IMR-90 (cell line): ENCODE data around the gene RELN. TPM values are rescaled to one million over a fixed set of nuclear protein-coding genes. Genes with fewer than 3 reads are reported as not detected.

ENCODE experiments used
- ATAC-seq: fragments of 200-7000 bp; cut with Tn5 transposase; 2 replicates; pipeline ENCODE4 v1.9.1; 2020; ENCODE audit warnings: low read depth, mild to moderate bottlenecking, moderate library complexity
- BruUV-seq: library from RNA; stranded (reverse); fragments of 400-500 nt; replicated peaks from 2 replicates; lab custom pipeline; 2021; lab: Mats Ljungman, UMichigan
- CTCF ChIA-PET: fragments of 300-600 bp; formaldehyde crosslinking; extraction: SDS; loops from one replicate; lab custom pipeline; 2021; ENCODE audit warnings: antibody characterized with exemption; lab: Yijun Ruan, JAX
- POLR2A ChIA-PET: fragments of 300-600 bp; sonication (Branson Sonifier 250); formaldehyde crosslinking; loops from one replicate; lab custom pipeline; 2022; ENCODE audit warnings: antibody characterized with exemption; ENCODE audit not compliant: unreplicated experiment; lab: Charles Lee
- DNase-seq: peaks from one replicate; pipeline ENCODE4 v3.0.0; 2013
- H2AFZ ChIP-seq: replicated peaks from 2 replicates; pipeline ENCODE3; 2013; ENCODE audit warnings: low read length, mild to moderate bottlenecking; ENCODE audit not compliant: poor library complexity
- H2AK5ac ChIP-seq: 2 replicates; pipeline ENCODE4 v1.6.1; 2013; ENCODE audit warnings: low read depth, low read length, inconsistent platforms
- H2AK9ac ChIP-seq: replicated peaks from 2 replicates; pipeline ENCODE3; 2013; ENCODE audit warnings: mild to moderate bottlenecking, low read depth, low read length, moderate library complexity; ENCODE audit not compliant: poor library complexity
- H2BK120ac ChIP-seq: 2 replicates; pipeline ENCODE4 v1.6.1; 2013; ENCODE audit warnings: low read depth, low read length, inconsistent platforms
- H2BK15ac ChIP-seq: 3 replicates; pipeline ENCODE4 v1.6.1; 2013; ENCODE audit warnings: low read depth, low read length, inconsistent platforms
- H2BK20ac ChIP-seq: 2 replicates; pipeline ENCODE4 v1.6.1; 2013; ENCODE audit warnings: low read depth, mild to moderate bottlenecking, inconsistent platforms, low read length, moderate library complexity
- H2BK5ac ChIP-seq: 2 replicates; pipeline ENCODE4 v1.6.1; 2013; ENCODE audit warnings: mild to moderate bottlenecking, low read depth, low read length, inconsistent platforms; ENCODE audit not compliant: poor library complexity, severe bottlenecking
- H3K14ac ChIP-seq: replicated peaks from 2 replicates; pipeline ENCODE4 v1.6.1; 2013; ENCODE audit warnings: low read depth, low read length, inconsistent platforms
- H3K18ac ChIP-seq: 2 replicates; pipeline ENCODE4 v1.6.1; 2013; ENCODE audit warnings: low read depth, low read length, control low read depth
- H3K23ac ChIP-seq: 2 replicates; pipeline ENCODE4 v1.6.1; 2013; ENCODE audit warnings: low read depth, low read length, inconsistent platforms
- H3K27ac ChIP-seq: 2 replicates; pipeline ENCODE4 v1.5.1; 2013; ENCODE audit warnings: mild to moderate bottlenecking, control low read depth, low read length; ENCODE audit not compliant: insufficient read depth
- H3K27me3 ChIP-seq: 2 replicates; pipeline ENCODE4 v1.6.1; 2013; ENCODE audit warnings: low read length; ENCODE audit not compliant: control insufficient read depth, insufficient read depth
- H3K36me3 ChIP-seq: 2 replicates; pipeline ENCODE4 v1.6.1; 2013; ENCODE audit warnings: low read length, mixed read lengths; ENCODE audit not compliant: control insufficient read depth, insufficient read depth
- H3K4ac ChIP-seq: 2 replicates; pipeline ENCODE4 v1.6.1; 2013; ENCODE audit warnings: low read depth, low read length, inconsistent platforms
- H3K4me1 ChIP-seq: 2 replicates; pipeline ENCODE4 v1.6.1; 2013; ENCODE audit warnings: low read length, mixed read lengths; ENCODE audit not compliant: control insufficient read depth, insufficient read depth
- H3K4me2 ChIP-seq: 2 replicates; pipeline ENCODE4 v1.6.1; 2013; ENCODE audit warnings: low read depth, mild to moderate bottlenecking, control low read depth, low read length, moderate library complexity
- H3K4me3 ChIP-seq: 2 replicates; pipeline ENCODE4 v1.5.1; 2013; ENCODE audit warnings: low read depth, mild to moderate bottlenecking, control low read depth, low read length, moderate library complexity; ENCODE audit not compliant: insufficient read depth
- H3K56ac ChIP-seq: 2 replicates; pipeline ENCODE4 v1.6.1; 2013; ENCODE audit warnings: low read length, inconsistent platforms; ENCODE audit not compliant: insufficient read depth; ENCODE audit errors: extremely low read depth
- H3K79me1 ChIP-seq, 2 experiments: 2 replicates each; pipeline ENCODE4 v1.6.1; 2013; ENCODE audit warnings: low read length in 2 of 2, inconsistent platforms in 1 of 2, low read depth in 1 of 2
- H3K9ac ChIP-seq: 2 replicates; pipeline ENCODE4 v1.6.1; 2013; ENCODE audit warnings: low read depth, low read length, control low read depth
- H3K9me1 ChIP-seq: 2 replicates; pipeline ENCODE4 v1.6.1; 2013; ENCODE audit warnings: low read length, inconsistent platforms; ENCODE audit not compliant: insufficient read depth
- H3K9me3 ChIP-seq: 2 replicates; pipeline ENCODE4 v1.6.1; 2013; ENCODE audit warnings: low read length; ENCODE audit not compliant: control insufficient read depth, insufficient read depth
- H4K20me1 ChIP-seq: 2 replicates; pipeline ENCODE4 v1.6.1; 2013; ENCODE audit warnings: low read length, inconsistent platforms; ENCODE audit not compliant: insufficient read depth
- H4K5ac ChIP-seq: 2 replicates; pipeline ENCODE4 v1.6.1; 2013; ENCODE audit warnings: mild to moderate bottlenecking, low read depth, low read length, control low read depth
- H4K8ac ChIP-seq, 2 experiments: 2 replicates each; pipeline ENCODE4 v1.6.1; 2013; ENCODE audit warnings: low read depth in 2 of 2, low read length in 2 of 2, control low read depth in 1 of 2, inconsistent platforms in 1 of 2
- H4K91ac ChIP-seq: 2 replicates; pipeline ENCODE4 v1.6.1; 2013; ENCODE audit warnings: low read depth, low read length, inconsistent platforms; ENCODE audit not compliant: insufficient read depth
- BHLHE40 ChIP-seq: fragments of 150-350 bp; IDR thresholded peaks from 2 replicates; pipeline ENCODE4 v1.6.1; 2016; ENCODE audit warnings: mild to moderate bottlenecking, low read depth, low read length
- CEBPB ChIP-seq: IDR thresholded peaks from 2 replicates; pipeline ENCODE4 v1.6.1; 2012; ENCODE audit warnings: low read depth, low read length, improper control_type of control experiment
- NFE2L2 ChIP-seq: fragments of 150-350 bp; IDR thresholded peaks from 2 replicates; pipeline ENCODE4 v1.6.1; 2016; ENCODE audit warnings: low read depth, mild to moderate bottlenecking, low read length
- SMC3 ChIP-seq: fragments of 150-350 bp; IDR thresholded peaks from 2 replicates; pipeline ENCODE4 v1.6.1; 2016; ENCODE audit warnings: low read depth, mild to moderate bottlenecking, antibody characterized with exemption, low read length, moderate library complexity
- WGBS, 2 experiments: methylation state at CpG; one replicate each; pipeline versions ENCODE4 v1.1.5 to v1.1.7; 2013; ENCODE audit warnings: missing lambda C conversion rate in 2 of 2; ENCODE audit not compliant: insufficient read length in 1 of 2; ENCODE audit errors: extremely low coverage in 2 of 2; 5-methylcytosine and 5-hydroxymethylcytosine counted together
- dilution Hi-C: fragments of 300-500 bp; cut with HindIII; formaldehyde crosslinking; loops from one replicate; pipeline ENCODE4 v1.14.3; 2018; ENCODE audit warnings: low sequenced_read_pairs; ENCODE audit not compliant: unreplicated experiment
- in situ Hi-C: fragments of 300-500 bp; cut with MboI; formaldehyde crosslinking; loops from 3 replicates; pipeline ENCODE4 v1.14.3; 2019; ENCODE audit warnings: low sequenced_read_pairs, inconsistent platforms, mixed read lengths
- intact Hi-C: fragments of 100-400 bp; cut with micrococcal nuclease; formaldehyde crosslinking; loops from 2 replicates; pipeline ENCODE4 v1.10.0; 2022
- polyA plus RNA-seq, 3 experiments: library from polyadenylated mRNA; depleted of rRNA; stranded (reverse); fragments of >200 nt; gene quantifications; 2 replicates each; pipeline ENCODE4 v1.2.3, GENCODE V29; 2012; ENCODE audit warnings: low replicate concordance in 1 of 3
- total RNA-seq: library from RNA; depleted of rRNA; stranded (reverse); fragments of >200 nt; gene quantifications from 2 replicates; pipeline ENCODE4 v1.2.3, GENCODE V29; 2012

RELN gene
- total and polyA plus RNA-seq, 2 of the 4 experiments (the other 2 are of a cell fraction), result 14.7 to 23.7 TPM

GRCh38 chr7:103651593-103652377 is 337.7 kb downstream of the RELN start:
- no peak overlapping the region for H2BK5ac ChIP-seq
- BruUV-seq, result no TSS peak
- H3K9ac ChIP-seq, result no peak overlapping the region
- H4K5ac ChIP-seq, result no peak overlapping the region
- DNase-seq (no peak), ATAC-seq (no peak)
- dilution Hi-C loops, result no loop called here
- POLR2A ChIA-PET, result interaction anchor here (0.6 kb wide), 1 partner anchor 28 kb away, joined by 4 read pairs; no protein-coding TSS in a partner anchor
- H4K20me1 ChIP-seq, result no peaks in the 10 kb centered on the region
- no peak overlapping the region for H3K4me2 ChIP-seq
- in situ Hi-C loops, result no loop called here
- TF ChIP-seq SMC3 (no peak), CEBPB (no peak), NFE2L2 (no peak), BHLHE40 (no peak)
- no peaks in the 10 kb centered on the region for H3K27me3 ChIP-seq
- no peaks in the 10 kb centered on the region for H3K79me1 ChIP-seq
- H3K9me1 ChIP-seq, result no peaks in the 10 kb centered on the region
- H3K27ac ChIP-seq, result no peak overlapping the region
- CTCF ChIA-PET, result no interaction called here
- H2BK120ac ChIP-seq, result no peak overlapping the region
- no peak overlapping the region for H2BK20ac ChIP-seq
- H2AK5ac ChIP-seq, result no peak overlapping the region
- H3K14ac ChIP-seq, result no peak overlapping the region
- WGBS, 2 experiments, result no CpG with 5 or more reads among the region's 3 CpGs
- no peak overlapping the region for H2AK9ac ChIP-seq
- H3K4ac ChIP-seq, result no peak overlapping the region
- 0 out of 2 replicates have a peak, but pooled peaks cover 2% of the 10 kb centered on the region for H3K36me3 ChIP-seq
- no peak overlapping the region for H4K8ac ChIP-seq
- H3K23ac ChIP-seq, result no peak overlapping the region
- intact Hi-C loops, result no loop called here
- H3K4me1 ChIP-seq, result no peaks in the 10 kb centered on the region
- H3K4me3 ChIP-seq, result no peak overlapping the region
- peak overlapping the region; percentile 26; the same call in 1 of the 2 replicates for H3K18ac ChIP-seq
- H4K91ac ChIP-seq, result no peak overlapping the region
- no peak overlapping the region for H2AFZ ChIP-seq
- H2BK15ac ChIP-seq, result no peak overlapping the region
- H3K9me3 ChIP-seq, result peaks cover 2% of the 10 kb centered on the region
- no peak overlapping the region for H3K56ac ChIP-seq
